Peyer's patch (tissue), 4 donors: Measurements from ENCODE around the gene LRRC3C. TPM values are rescaled to one million over a fixed set of nuclear protein-coding genes. Genes with fewer than 3 reads are reported as not detected.

Source experiments
- DNase-seq, 3 donors: peaks; one replicate each; pipeline ENCODE4 v3.0.0-alpha.2; 2017 to 2019
- H3K27ac ChIP-seq, 4 donors: fragments of 200-600 bp; sonication (generic); one replicate each; pipeline ENCODE4 v1.5.1; 2016 to 2019
- H3K27me3 ChIP-seq, 2 donors: fragments of 200-600 bp; sonication (generic); one replicate each; pipeline ENCODE4 v1.5.1; 2019
- H3K36me3 ChIP-seq, 3 donors: fragments of 200-600 bp; sonication (generic); one replicate each; pipeline ENCODE4 v1.5.1; 2016 to 2019
- H3K4me1 ChIP-seq, 4 donors: fragments of 200-600 bp; sonication (generic); one replicate each; pipeline ENCODE4 v1.5.1; 2016 to 2019
- H3K4me3 ChIP-seq, 4 donors: fragments of 200-600 bp; sonication (generic); 1 replicate in 3 of 4; 2 replicates in 1 of 4; pipeline ENCODE4 v1.5.1; 2016 to 2019; ENCODE audit warnings: mild to moderate bottlenecking in 1 of 4
- H3K9me3 ChIP-seq, 4 donors: fragments of 200-600 bp; sonication (generic); one replicate each; pipeline ENCODE4 v1.5.1; 2016 to 2019; ENCODE audit warnings: mild to moderate bottlenecking in 1 of 4
- CTCF ChIP-seq, 6 experiments: fragments of 450-650 bp in 4 of 6; fragments of 200-600 bp in 2 of 6; sonication (generic) in 1 of 6; IDR thresholded peaks; one replicate each; pipeline ENCODE4 v1.5.1; 2017 to 2019; ENCODE audit warnings: antibody characterized with exemption in 6 of 6, mild to moderate bottlenecking in 3 of 6, moderate library complexity in 1 of 6
- POLR2A ChIP-seq, 2 donors: fragments of 450-650 bp; IDR thresholded peaks; one replicate each; pipeline ENCODE4 v1.5.1; 2017; ENCODE audit warnings: antibody characterized with exemption in 2 of 2, mild to moderate bottlenecking in 2 of 2, moderate library complexity in 2 of 2
- total RNA-seq, 4 donors: library from RNA; depleted of rRNA; stranded (reverse); fragments of >200 nt; gene quantifications; one replicate each; pipeline ENCODE4 v1.1.0, GENCODE V29; 2016

Gene LRRC3C
- total RNA-seq, 4 donors from 2014 or later, result not detected

- peak overlapping the region in 2 of 4 donors; percentile 22 to 57 for H3K27ac ChIP-seq
- peak in 1 of 3 donors; percentile 23 for DNase-seq
- no peaks in the 10 kb centered on the region for H3K27me3 ChIP-seq
- peaks cover 0 to 35% (median 4%) of the 10 kb centered on the region in 3 donors for H3K36me3 ChIP-seq
- no peak overlapping the region for H3K4me3 ChIP-seq
- H3K4me1 ChIP-seq, result peaks cover 0 to 43% (median 12%) of the 10 kb centered on the region in 4 donors
- no peak for TF ChIP-seq POLR2A (IDR thresholded peaks at IDR 0.05)
- no peak for TF ChIP-seq CTCF (IDR thresholded peaks at IDR 0.05)
- no peaks in the 10 kb centered on the region for H3K9me3 ChIP-seq
Measured at GRCh38 chr17:39922006-39922405, 5.5 kb upstream of the LRRC3C start.

- Histone ChIP-seq H3K4me1 (peaks cover 0 to 46% (median 14%) of the 10 kb centered on the region in 4 donors), H3K36me3 (peaks cover 0 to 35% (median 4%) of the 10 kb centered on the region in 3 donors), H3K27me3 (no peaks in the 10 kb centered on the region), H3K4me3 (no peak overlapping the region), H3K27ac (no peak overlapping the region), H3K9me3 (no peaks in the 10 kb centered on the region)
- peak in 1 of 3 donors; percentile 5 for DNase-seq
- TF ChIP-seq POLR2A (IDR thresholded peaks at IDR 0.05), result no peak
- TF ChIP-seq CTCF (IDR thresholded peaks at IDR 0.05), result no peak
Measured at GRCh38 chr17:39923230-39923629, 4.3 kb upstream of the LRRC3C start.

DNA sequence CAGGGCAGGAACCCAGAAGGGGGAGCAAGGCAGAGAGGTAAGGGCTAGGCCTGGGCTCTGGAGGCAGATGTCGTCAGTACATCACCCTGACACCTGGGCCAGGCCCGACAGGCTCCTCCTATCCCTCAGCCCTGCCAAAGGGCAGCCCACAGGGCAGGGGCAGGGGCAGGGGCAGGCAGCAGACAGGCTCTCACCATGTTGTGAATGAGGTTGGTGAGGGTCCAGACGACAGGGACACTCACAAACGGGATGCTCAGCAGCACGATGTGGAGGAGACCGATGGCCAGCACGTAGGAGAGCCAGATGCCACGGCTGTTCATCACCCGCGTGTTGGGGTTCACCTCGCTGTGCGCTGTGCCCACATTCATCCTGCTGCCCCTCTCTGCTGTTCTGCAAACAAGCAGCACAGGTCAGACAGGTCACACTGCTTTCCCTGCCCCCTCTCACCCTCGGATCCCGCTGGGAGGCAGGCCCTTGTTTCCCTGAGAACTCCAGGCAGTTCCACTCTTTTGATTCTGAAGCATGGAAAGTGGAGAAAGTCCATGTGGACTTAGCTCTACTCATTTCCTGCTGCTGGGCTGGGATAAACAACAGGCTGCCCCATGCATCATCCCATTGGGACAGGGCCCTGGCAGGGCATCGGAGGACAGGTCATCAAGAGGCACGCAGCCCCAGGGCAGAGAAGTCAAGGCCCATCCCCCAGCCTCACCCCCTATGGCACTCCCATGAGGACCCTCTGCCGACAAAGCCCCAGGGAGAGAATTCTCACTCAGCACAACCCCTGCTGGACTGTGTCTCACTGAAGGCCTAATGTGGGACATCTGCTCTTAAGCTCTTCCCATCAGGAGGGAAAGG lies 3.5 kb upstream of the LRRC3C start:
- Histone ChIP-seq H3K27me3 (no peaks in the 10 kb centered on the region), H3K4me1 (peaks cover 0 to 51% (median 16%) of the 10 kb centered on the region in 4 donors), H3K9me3 (no peaks in the 10 kb centered on the region), H3K4me3 (peak overlapping the region in 1 of 4 donors; percentile 11), H3K27ac (peak overlapping the region in 1 of 4 donors; percentile 30), H3K36me3 (peaks cover 0 to 35% (median 4%) of the 10 kb centered on the region in 3 donors)
- TF ChIP-seq POLR2A (IDR thresholded peaks at IDR 0.05) (no peak), CTCF (IDR thresholded peaks at IDR 0.05) (no peak)
- DNase-seq, result no peak

DNA sequence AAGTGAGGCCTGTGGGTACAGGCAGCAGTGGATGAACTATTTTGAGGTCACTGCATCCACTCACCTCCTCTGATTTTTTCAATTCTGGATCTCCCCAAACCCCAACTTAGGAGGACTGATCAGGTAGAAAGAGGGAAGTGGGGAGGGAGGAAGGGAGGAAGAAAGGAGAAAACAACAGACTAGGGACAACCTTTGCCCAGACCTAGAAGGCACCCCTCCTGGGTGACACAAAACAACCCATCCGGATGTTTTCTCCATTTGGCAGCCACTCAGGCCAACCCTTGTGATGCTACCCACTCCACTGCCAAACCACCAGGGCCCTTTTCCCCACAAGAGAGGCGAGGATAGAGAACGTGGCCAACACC lies 2.9 kb upstream of the LRRC3C start:
- H3K4me1 ChIP-seq, result peaks cover 0 to 51% (median 16%) of the 10 kb centered on the region in 4 donors
- no peaks in the 10 kb centered on the region for H3K27me3 ChIP-seq
- no peaks in the 10 kb centered on the region for H3K9me3 ChIP-seq
- DNase-seq, result no peak
- H3K4me3 ChIP-seq, result peak overlapping the region in 1 of 4 donors; percentile 11
- H3K27ac ChIP-seq, result peak overlapping the region in 2 of 4 donors; percentile 13 to 30
- no peak for TF ChIP-seq CTCF (IDR thresholded peaks at IDR 0.05)
- TF ChIP-seq POLR2A (IDR thresholded peaks at IDR 0.05), result no peak
- H3K36me3 ChIP-seq, result peaks cover 0 to 35% (median 4%) of the 10 kb centered on the region in 3 donors

- Histone ChIP-seq H3K27me3 (no peaks in the 10 kb centered on the region), H3K36me3 (peaks cover 0 to 35% (median 4%) of the 10 kb centered on the region in 3 donors), H3K9me3 (no peaks in the 10 kb centered on the region), H3K4me3 (peak overlapping the region; percentile 75 to 90 (median 88)), H3K4me1 (peaks cover 0 to 47% (median 16%) of the 10 kb centered on the region in 4 donors), H3K27ac (peak overlapping the region in 3 of 4 donors; percentile 30 to 84 (median 55))
- TF ChIP-seq CTCF (IDR thresholded peaks at IDR 0.05) (no peak), POLR2A (IDR thresholded peaks at IDR 0.05) (no peak)
- DNase-seq, result no peak
Measured at GRCh38 chr17:39925282-39926134, 2.0 kb upstream of the LRRC3C start.
